HG03175 (cell line): ENCODE data around the gene GLRX2.

Experiments used
- ATAC-seq: cut with Tn5 transposase; IDR thresholded peaks from one replicate; pipeline ENCODE4 v1.9.1; 2021; ENCODE audit warnings: mild to moderate bottlenecking, moderate library complexity; ENCODE audit not compliant: unreplicated experiment

The GLRX2 gene

GRCh38 chr1:193113258-193113991 is 8.2 kb upstream of the GLRX2 start:
- no peak for ATAC-seq

GRCh38 chr1:193111641-193112090 is 6.5 kb upstream of the GLRX2 start:
- ATAC-seq: no peak

GRCh38 chr1:193110864-193111263 is 5.7 kb upstream of the GLRX2 start:
- ATAC-seq: no peak

GRCh38 chr1:193110246-193110645 is 5.0 kb upstream of the GLRX2 start:
- no peak for ATAC-seq

GRCh38 chr1:193109619-193110018 is 4.4 kb upstream of the GLRX2 start:
- ATAC-seq: no peak

- no peak for ATAC-seq
Measured at GRCh38 chr1:193108471-193108870, 3.3 kb upstream of the GLRX2 start.

- no peak for ATAC-seq
Measured at GRCh38 chr1:193105821-193106177, 585 bp upstream of the GLRX2 start.

GRCh38 chr1:193104502-193104906 is 710 bp downstream of the GLRX2 start:
- ATAC-seq: peak; percentile 41

- ATAC-seq: no peak
Measured at GRCh38 chr1:193103759-193104501, 1.3 kb downstream of the GLRX2 start.

GRCh38 chr1:193102662-193103061 is 2.6 kb downstream of the GLRX2 start:
- ATAC-seq: no peak

- no peak for ATAC-seq
Measured at GRCh38 chr1:193094112-193094511, 11.1 kb downstream of the GLRX2 start.

GRCh38 chr1:193090865-193091264 is 14.3 kb downstream of the GLRX2 start:
- ATAC-seq: no peak

- ATAC-seq: no peak
Measured at GRCh38 chr1:193087893-193088292, 17.3 kb downstream of the GLRX2 start.

- no peak for ATAC-seq
Measured at GRCh38 chr1:193086342-193086741, 18.9 kb downstream of the GLRX2 start.

GRCh38 chr1:193085263-193085662 is 20.0 kb downstream of the GLRX2 start:
- no peak for ATAC-seq

GRCh38 chr1:193083365-193084088 is 21.7 kb downstream of the GLRX2 start:
- ATAC-seq: peak; percentile 92

GRCh38 chr1:193079187-193079586 is 26.0 kb downstream of the GLRX2 start:
- no peak for ATAC-seq

- no peak for ATAC-seq
Measured at GRCh38 chr1:193077991-193078390, 27.2 kb downstream of the GLRX2 start.

GRCh38 chr1:193070942-193071341 is 34.3 kb downstream of the GLRX2 start:
- ATAC-seq: peak; percentile 70

- peak; percentile 53 for ATAC-seq
Measured at GRCh38 chr1:193070386-193070753, 34.8 kb downstream of the GLRX2 start.

GRCh38 chr1:193069748-193070385 is 35.3 kb downstream of the GLRX2 start:
- ATAC-seq: peak; percentile 34
